Ascending aorta (tissue), 2 donors: ENCODE data around the gene MINDY4. TPM values are rescaled to one million over a fixed set of nuclear protein-coding genes. Genes with fewer than 3 reads are reported as not detected.

Experiments
- DNase-seq, 2 donors: peaks; one replicate each; pipeline ENCODE4 v3.0.0-alpha.2; 2019; ENCODE audit warnings: low spot score in 2 of 2
- H3K27ac ChIP-seq, 2 donors: fragments of 200-600 bp; sonication (generic); one replicate each; pipeline ENCODE4 v1.5.1; 2016 to 2017; ENCODE audit warnings: mild to moderate bottlenecking in 1 of 2
- H3K27me3 ChIP-seq: fragments of 200-600 bp; sonication (generic); one replicate; pipeline ENCODE4 v1.5.1; 2017
- H3K36me3 ChIP-seq, 2 donors: fragments of 200-600 bp; sonication (generic); one replicate each; pipeline ENCODE4 v1.5.1; 2016
- H3K4me1 ChIP-seq, 2 donors: fragments of 200-600 bp; sonication (generic); one replicate each; pipeline ENCODE4 v1.5.1; 2016 to 2017; ENCODE audit warnings: mild to moderate bottlenecking in 1 of 2
- H3K4me3 ChIP-seq, 2 donors: fragments of 200-600 bp; sonication (generic); one replicate each; pipeline ENCODE4 v1.5.1; 2016 to 2017; ENCODE audit warnings: mild to moderate bottlenecking in 1 of 2
- H3K9me3 ChIP-seq, 2 donors: fragments of 200-600 bp; sonication (generic); one replicate each; pipeline ENCODE4 v1.5.1; 2016
- CTCF ChIP-seq, 3 experiments: fragments of 200-600 bp in 2 of 3; fragments of 450-650 bp in 1 of 3; sonication (generic) in 2 of 3; IDR thresholded peaks; one replicate each; pipeline ENCODE4 v1.5.1; 2016 to 2019; ENCODE audit warnings: antibody characterized with exemption in 3 of 3, mild to moderate bottlenecking in 1 of 3, moderate library complexity in 1 of 3
- intact Hi-C: fragments of 100-400 bp; cut with DNase I; formaldehyde crosslinking; loops from one replicate; pipeline ENCODE4 v1.15.1; 2023
- total RNA-seq: library from RNA; depleted of rRNA; stranded (reverse); fragments of >200 nt; gene quantifications from one replicate; pipeline ENCODE4 v1.1.0, GENCODE V29; 2016

MINDY4 gene
- total RNA-seq, 1 donor from 2014 or later: 6.0 TPM

- DNase-seq: no peak
- H3K27me3 ChIP-seq: no peaks in the 10 kb centered on the region
- intact Hi-C loops: loop anchor here (5.0 kb wide), 1 partner anchor 146 kb away; no protein-coding TSS in a partner anchor
- no peaks in the 10 kb centered on the region for H3K36me3 ChIP-seq
- peak in 1 of 3 experiments; percentile 32 for TF ChIP-seq CTCF (IDR thresholded peaks at IDR 0.05)
- no peak overlapping the region for H3K4me3 ChIP-seq
- no peak overlapping the region for H3K27ac ChIP-seq
- no peaks in the 10 kb centered on the region for H3K9me3 ChIP-seq
- no peaks in the 10 kb centered on the region for H3K4me1 ChIP-seq
These were observed 27.7 kb upstream of the MINDY4 start for GRCh38 chr7:30743371-30744074.

GRCh38 chr7:30744075-30744417 is 27.2 kb upstream of the MINDY4 start:
- no peak overlapping the region for H3K27ac ChIP-seq
- H3K9me3 ChIP-seq: no peaks in the 10 kb centered on the region
- no peak for DNase-seq
- H3K4me3 ChIP-seq: no peak overlapping the region
- no peak for TF ChIP-seq CTCF (IDR thresholded peaks at IDR 0.05)
- intact Hi-C loops: loop anchor here (5.0 kb wide), 1 partner anchor 147 kb away; no protein-coding TSS in a partner anchor
- no peaks in the 10 kb centered on the region for H3K4me1 ChIP-seq
- no peaks in the 10 kb centered on the region for H3K36me3 ChIP-seq
- no peaks in the 10 kb centered on the region for H3K27me3 ChIP-seq

- TF ChIP-seq CTCF (IDR thresholded peaks at IDR 0.05): no peak
- H3K36me3 ChIP-seq: no peaks in the 10 kb centered on the region
- no peaks in the 10 kb centered on the region for H3K9me3 ChIP-seq
- intact Hi-C loops: no loop called here
- H3K4me1 ChIP-seq: peaks cover 0 to 4% of the 10 kb centered on the region in 2 donors
- no peak overlapping the region for H3K27ac ChIP-seq
- H3K4me3 ChIP-seq: no peak overlapping the region
- H3K27me3 ChIP-seq: no peaks in the 10 kb centered on the region
- DNase-seq: no peak
These were observed 25.8 kb upstream of the MINDY4 start for GRCh38 chr7:30745261-30745941.

- Histone ChIP-seq H3K36me3 (no peaks in the 10 kb centered on the region), H3K9me3 (no peaks in the 10 kb centered on the region), H3K4me3 (no peak overlapping the region), H3K4me1 (peaks cover 0 to 39% of the 10 kb centered on the region in 2 donors), H3K27me3 (no peaks in the 10 kb centered on the region), H3K27ac (peak overlapping the region; percentile 81 to 91)
- no peak for TF ChIP-seq CTCF (IDR thresholded peaks at IDR 0.05)
- DNase-seq: no peak
- intact Hi-C loops: loop anchor here (5.0 kb wide), 1 partner anchor 162 kb away; the partner anchor contains the start of gene AQP1
These were observed 21.2 kb upstream of the MINDY4 start for GRCh38 chr7:30750010-30750409.

- Histone ChIP-seq H3K36me3 (no peaks in the 10 kb centered on the region), H3K4me1 (peaks cover 2 to 48% of the 10 kb centered on the region in 2 donors), H3K27ac (peak overlapping the region; percentile 81 to 91), H3K9me3 (no peaks in the 10 kb centered on the region), H3K27me3 (no peaks in the 10 kb centered on the region), H3K4me3 (peak overlapping the region in 1 of 2 donors; percentile 71)
- intact Hi-C loops: loop anchor here (5.0 kb wide), 1 partner anchor 161 kb away; the partner anchor contains the start of gene AQP1
- no peak for TF ChIP-seq CTCF (IDR thresholded peaks at IDR 0.05)
- peak in 1 of 2 donors; percentile 88 for DNase-seq
These were observed 20.2 kb upstream of the MINDY4 start for GRCh38 chr7:30750683-30751650.
